ES-I3 (cell line): ENCODE data around the gene AOPEP.
A peak's percentile ranks its signal among the peaks of the same experiment; 100 is the strongest.

Source experiments
- H3K36me3 ChIP-seq: 2 replicates; pipeline ENCODE4 v1.6.1; 2013; ENCODE audit warnings: mild to moderate bottlenecking, low read length, control low read depth, moderate library complexity; ENCODE audit not compliant: insufficient read depth
- H3K4me1 ChIP-seq: 2 replicates; pipeline ENCODE4 v1.6.1; 2013; ENCODE audit warnings: mild to moderate bottlenecking, control low read depth, low read length; ENCODE audit not compliant: insufficient read depth
- H3K9ac ChIP-seq: 2 replicates; pipeline ENCODE4 v1.6.1; 2013; ENCODE audit warnings: low read depth, mild to moderate bottlenecking, low read length, moderate library complexity
- H3K9me3 ChIP-seq: 2 replicates; pipeline ENCODE4 v1.6.1; 2013; ENCODE audit warnings: mild to moderate bottlenecking, low read length, moderate library complexity; ENCODE audit not compliant: control insufficient read depth, insufficient read depth

Gene AOPEP

DNA sequence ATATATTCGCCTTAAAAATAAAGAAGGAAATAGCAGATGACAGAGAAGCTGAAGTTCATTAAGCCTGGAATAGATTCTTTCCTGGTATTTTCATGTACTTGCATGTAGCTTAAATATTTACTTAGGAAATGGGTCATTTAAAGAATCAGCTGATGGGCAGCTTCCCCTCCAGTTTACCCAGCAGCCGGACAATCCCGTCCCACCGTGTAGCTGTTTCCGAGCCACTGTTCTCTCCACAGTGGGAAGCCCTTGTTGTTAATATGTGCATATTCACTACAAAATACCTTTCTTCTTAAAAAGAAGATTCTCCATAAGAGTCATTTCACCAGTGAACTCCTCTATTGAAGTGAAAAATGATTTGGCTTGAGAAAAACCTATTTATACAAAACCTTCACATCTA lies 404.0 kb downstream of the AOPEP start:
- Histone ChIP-seq H3K36me3 (no peaks in the 10 kb centered on the region), H3K9ac (no peak overlapping the region), H3K4me1 (peaks cover 42% of the 10 kb centered on the region), H3K9me3 (no peaks in the 10 kb centered on the region)

DNA sequence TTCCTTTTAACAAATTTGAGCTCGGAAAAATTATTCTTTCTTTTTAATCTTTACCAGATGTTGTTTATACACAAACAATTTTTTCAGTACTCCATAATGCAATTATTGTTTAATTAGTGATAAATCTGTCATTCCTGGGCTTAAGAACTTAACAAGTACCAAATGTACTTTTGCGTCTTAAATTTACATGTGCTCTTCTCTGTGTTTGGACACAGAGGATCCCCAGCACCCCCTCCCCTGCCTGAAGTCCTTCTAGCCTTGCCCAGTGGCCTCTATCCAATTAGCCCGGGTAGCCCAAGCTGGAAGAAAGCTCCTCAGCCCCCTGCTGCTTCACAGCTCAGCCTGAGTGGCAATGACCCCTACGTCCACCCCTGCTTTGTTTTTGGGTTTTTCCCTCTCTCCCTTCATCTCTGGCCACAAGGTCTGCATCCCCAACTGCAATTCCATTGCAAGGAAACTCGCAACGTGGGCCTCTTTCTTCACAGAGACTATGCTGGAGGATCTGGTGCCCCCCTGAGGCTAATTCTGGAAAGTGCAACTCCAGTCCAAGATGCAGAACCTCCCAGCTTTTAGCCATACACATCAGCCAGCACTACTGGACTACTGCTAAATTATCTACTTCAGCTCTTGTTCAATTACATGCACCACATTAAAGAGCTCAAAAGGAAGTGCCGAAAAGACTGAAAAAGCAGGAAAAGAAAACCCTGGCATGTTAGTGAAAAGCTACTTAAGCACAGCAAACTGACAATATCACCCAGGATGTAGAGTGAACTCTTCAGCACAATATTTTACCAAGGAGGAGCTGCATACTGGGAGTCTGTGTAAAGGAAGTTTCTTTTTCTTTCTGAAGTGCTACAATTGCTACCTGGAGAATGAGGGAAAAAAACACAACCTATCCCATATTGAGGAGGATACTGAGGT lies 404.8 kb downstream of the AOPEP start:
- Histone ChIP-seq H3K9ac (peak overlapping the region; percentile 17; the same call in 1 of the 2 replicates), H3K4me1 (peaks cover 42% of the 10 kb centered on the region), H3K36me3 (no peaks in the 10 kb centered on the region), H3K9me3 (no peaks in the 10 kb centered on the region)

DNA sequence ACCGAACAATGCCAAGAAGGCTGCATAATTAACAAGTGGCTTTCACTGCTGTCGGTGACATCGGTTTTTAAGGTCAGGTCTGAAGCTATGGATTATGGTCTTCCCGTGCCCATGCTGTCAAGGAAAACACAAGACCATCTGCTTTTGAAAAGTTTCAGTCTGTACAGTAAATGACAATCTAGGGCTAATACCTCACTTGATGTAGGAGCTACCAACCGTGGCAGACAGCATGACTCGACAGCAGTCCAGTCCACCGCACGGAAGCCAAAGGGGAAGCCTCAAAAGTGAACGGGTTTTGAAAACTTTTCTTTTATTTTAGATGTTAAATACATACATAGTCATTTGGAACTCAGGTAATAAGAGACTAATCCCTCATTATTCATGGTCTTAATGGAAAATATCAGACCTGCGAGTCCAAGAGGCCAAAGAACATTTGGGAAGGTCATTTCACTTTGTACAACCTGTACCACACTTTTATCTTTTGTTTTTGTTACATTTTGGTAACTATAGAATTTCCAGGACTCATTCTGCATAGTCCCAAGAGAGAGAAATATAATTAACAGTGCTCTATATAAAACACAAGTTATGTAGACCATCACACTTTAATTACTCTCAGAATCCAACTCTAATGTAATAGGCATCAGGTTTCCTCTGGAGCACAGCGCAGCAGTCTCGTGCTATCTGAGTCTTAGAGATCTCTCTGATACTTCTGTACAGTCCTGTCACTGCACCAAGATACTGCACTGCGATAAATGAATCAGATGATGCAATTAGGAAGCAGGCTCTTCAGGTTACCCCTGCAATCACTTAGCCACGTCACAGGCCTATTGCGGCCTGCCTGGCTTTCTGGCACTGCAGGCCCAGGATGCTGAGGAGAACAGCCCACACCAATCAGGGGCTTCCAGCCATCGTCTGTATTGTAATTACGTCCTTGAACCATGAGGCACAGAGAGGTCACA lies 406.1 kb downstream of the AOPEP start:
- H3K9ac ChIP-seq = no peak overlapping the region
- H3K4me1 ChIP-seq = peaks cover 42% of the 10 kb centered on the region
- H3K9me3 ChIP-seq = no peaks in the 10 kb centered on the region
- H3K36me3 ChIP-seq = no peaks in the 10 kb centered on the region

DNA sequence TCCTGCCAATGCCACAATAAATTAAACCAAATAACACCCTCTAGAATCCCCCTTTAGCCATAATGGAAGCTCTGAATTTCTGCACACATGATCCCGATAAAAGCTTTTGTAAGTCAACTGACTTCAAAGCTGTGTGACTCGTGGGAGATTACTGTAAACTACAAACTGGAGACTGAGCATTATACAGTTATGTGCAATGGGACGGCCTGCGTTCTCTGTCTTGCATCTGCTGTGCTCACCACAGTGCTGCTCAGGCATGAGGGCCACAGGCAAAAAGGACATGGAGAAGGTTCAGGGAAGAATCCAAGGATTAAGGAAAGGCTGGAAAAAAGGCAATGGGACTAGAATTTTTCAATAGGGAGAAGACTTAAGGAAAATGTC lies 406.8 kb downstream of the AOPEP start:
- H3K4me1 ChIP-seq = peaks cover 38% of the 10 kb centered on the region
- H3K9me3 ChIP-seq = no peaks in the 10 kb centered on the region
- no peaks in the 10 kb centered on the region for H3K36me3 ChIP-seq
- no peak overlapping the region for H3K9ac ChIP-seq

DNA sequence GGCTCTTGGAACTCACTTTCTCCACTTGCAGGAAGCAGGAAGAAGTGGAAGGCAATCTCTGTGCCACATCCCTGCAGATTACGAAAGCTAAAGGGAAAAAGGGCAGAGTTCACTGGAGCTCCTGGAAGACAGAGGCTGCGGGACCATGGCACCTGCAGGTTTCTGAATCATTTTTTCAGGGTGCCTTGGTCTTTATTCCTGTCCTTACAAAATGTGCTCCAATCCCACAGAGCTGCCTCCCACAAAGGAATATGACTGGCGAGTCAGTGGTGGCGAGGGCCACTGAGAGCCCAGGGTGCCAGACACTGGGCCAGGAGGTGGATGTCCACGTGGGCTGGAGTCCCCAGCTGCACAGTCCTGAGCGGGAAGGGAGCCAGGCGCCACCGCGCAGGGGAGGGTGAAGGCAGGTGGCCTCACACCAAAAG lies 408.0 kb downstream of the AOPEP start:
- Histone ChIP-seq H3K9me3 (no peaks in the 10 kb centered on the region), H3K9ac (no peak overlapping the region), H3K4me1 (peaks cover 34% of the 10 kb centered on the region), H3K36me3 (no peaks in the 10 kb centered on the region)

DNA sequence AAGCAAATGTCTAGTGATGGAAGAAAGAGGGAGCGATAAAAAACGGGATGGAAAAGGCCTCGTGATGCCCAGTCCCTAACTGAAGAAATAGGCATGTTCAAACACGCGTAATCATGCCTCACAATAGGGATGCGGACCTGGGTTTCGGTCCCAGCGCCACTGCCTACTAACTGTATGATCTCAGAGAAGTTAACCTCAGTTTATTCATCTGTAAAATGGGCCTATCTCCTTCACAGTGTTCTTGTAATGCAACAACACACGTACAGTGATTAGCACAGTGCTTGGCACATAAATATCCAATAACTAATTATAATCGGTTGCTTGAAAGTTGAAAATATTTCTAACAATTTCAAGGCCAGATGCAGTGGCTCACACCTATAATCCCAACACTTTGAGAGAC lies 409.3 kb downstream of the AOPEP start:
- no peaks in the 10 kb centered on the region for H3K36me3 ChIP-seq
- H3K9ac ChIP-seq = no peak overlapping the region
- peaks cover 25% of the 10 kb centered on the region for H3K4me1 ChIP-seq
- no peaks in the 10 kb centered on the region for H3K9me3 ChIP-seq
